Stimulated activated naive CD8-positive, alpha-beta T cell treated with anti-CD3 and anti-CD28 coated beads, Interleukin-15, Interleukin-2, amounts not matched to agents 100 ng/mL and 50 ng/mL, for 24 hours (primary cell): Measurements from ENCODE around the gene TFDP2.
"Not testable (repeated sequence)": the region's sequence is repeated elsewhere in the genome, so short reads cannot be mapped to it uniquely, and the experiment has no call there.

ENCODE experiments used
- H3K27ac Mint-ChIP-seq: one replicate; pipeline ENCODE4 v1.8.0; 2021; ENCODE audit warnings: mild to moderate bottlenecking, mixed read lengths
- H3K27me3 Mint-ChIP-seq: one replicate; pipeline ENCODE4 v1.8.0; 2021; ENCODE audit warnings: mixed read lengths
- H3K36me3 Mint-ChIP-seq: one replicate; pipeline ENCODE4 v1.8.0; 2021; ENCODE audit warnings: low read depth, mixed read lengths
- H3K4me1 Mint-ChIP-seq: one replicate; pipeline ENCODE4 v1.8.0; 2021; ENCODE audit warnings: low read depth, mixed read lengths
- H3K4me3 Mint-ChIP-seq: one replicate; pipeline ENCODE4 v1.8.0; 2021; ENCODE audit warnings: mild to moderate bottlenecking, mixed read lengths
- H3K9me3 Mint-ChIP-seq: one replicate; pipeline ENCODE4 v1.8.0; 2021; ENCODE audit warnings: mixed read lengths

TFDP2 gene

DNA sequence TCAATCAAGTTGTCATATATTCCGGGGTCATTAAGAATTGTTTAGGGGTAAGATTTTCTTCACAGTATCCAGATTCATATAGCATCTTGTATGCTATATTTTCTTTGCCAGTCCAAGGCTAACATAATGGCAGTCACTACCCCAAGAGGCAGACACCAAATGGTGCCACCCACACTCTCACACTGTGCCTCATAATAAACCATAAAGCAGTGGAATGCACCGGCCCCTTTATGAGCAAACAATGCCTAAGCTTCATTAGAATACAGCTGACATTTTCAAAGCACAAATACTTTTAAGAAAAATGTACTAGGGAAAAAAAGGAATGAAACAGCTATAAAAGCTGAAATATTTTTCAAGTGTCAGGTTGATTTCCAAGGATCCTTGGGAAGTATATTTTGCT, 121.6 kb downstream of the TFDP2 start:
- H3K27ac Mint-ChIP-seq: peak overlapping the region; percentile 55
- H3K9me3 Mint-ChIP-seq: no peaks in the 10 kb centered on the region
- H3K4me3 Mint-ChIP-seq: peak overlapping the region; percentile 88

DNA sequence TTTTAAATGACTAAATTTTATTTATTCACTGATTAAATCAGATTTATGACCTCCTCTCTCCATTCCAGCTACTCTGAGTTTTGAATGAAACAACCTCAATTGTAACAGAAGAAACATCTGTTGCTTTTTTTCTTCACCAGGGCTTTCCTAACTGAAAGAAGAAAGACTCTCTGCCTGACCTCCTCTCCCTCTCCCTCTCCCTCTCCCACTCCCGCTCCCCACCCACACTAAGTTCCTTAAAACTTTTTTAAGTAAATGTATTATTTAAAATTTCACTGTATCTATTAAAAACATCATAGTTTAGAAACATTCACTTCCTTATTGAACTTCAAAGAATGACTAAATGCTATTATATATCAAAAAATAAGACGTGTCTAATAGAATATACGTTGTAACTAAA, 122.0 kb downstream of the TFDP2 start:
- no peaks in the 10 kb centered on the region for H3K9me3 Mint-ChIP-seq
- H3K27ac Mint-ChIP-seq: no peak overlapping the region
- peaks cover 10% of the 10 kb centered on the region for H3K36me3 Mint-ChIP-seq
- H3K4me3 Mint-ChIP-seq: peak overlapping the region; percentile 88
- H3K27me3 Mint-ChIP-seq: no peaks in the 10 kb centered on the region
- peaks cover 38% of the 10 kb centered on the region for H3K4me1 Mint-ChIP-seq

More for the DNA sequence above, 121.6 kb downstream of the TFDP2 start:
- Mint-ChIP-seq H3K27me3 (no peaks in the 10 kb centered on the region), H3K4me1 (peaks cover 33% of the 10 kb centered on the region), H3K36me3 (peaks cover 10% of the 10 kb centered on the region)

DNA sequence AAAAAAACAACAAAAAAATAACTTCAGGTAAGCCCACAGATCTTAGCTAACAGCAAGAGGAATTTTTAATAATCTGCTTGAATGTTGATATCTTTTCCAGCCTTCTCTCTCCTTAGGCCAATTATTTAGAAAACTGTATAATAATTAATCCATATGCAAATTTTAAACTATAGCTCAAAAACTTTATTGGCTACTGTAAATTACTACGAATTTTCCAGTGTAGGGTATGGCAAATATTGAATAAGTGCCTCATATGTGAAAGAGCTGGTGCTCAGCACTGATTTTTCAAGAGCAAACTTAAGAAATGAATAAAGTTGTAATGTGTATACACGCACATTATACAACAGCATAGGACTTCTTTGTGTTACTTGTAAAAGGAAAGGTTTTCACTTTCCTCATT, 123.0 kb downstream of the TFDP2 start:
- Mint-ChIP-seq H3K36me3 (peaks cover 10% of the 10 kb centered on the region), H3K27me3 (no peaks in the 10 kb centered on the region), H3K4me3 (peak overlapping the region; percentile 11), H3K27ac (no peak overlapping the region), H3K9me3 (no peaks in the 10 kb centered on the region), H3K4me1 (peaks cover 43% of the 10 kb centered on the region)

DNA sequence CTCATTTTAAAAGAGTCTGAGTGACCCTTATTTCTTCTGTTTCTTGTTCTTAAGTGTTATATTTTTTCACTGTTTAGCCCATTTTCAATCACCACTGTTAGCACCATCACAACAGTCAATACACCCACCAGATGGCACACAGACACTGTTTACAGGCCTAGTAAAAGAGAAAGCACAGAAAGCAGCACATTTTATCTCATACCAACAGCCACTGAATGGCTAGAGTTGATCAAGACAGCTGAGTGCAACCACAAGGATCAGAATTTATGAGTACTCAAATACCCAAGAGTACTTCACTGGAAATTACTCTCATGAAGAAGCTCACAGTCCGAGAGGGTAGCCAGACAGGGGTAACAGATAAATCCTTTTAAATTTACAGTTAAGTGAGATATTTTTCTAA, 127.0 kb downstream of the TFDP2 start:
- no peak overlapping the region for H3K27ac Mint-ChIP-seq
- peaks cover 10% of the 10 kb centered on the region for H3K36me3 Mint-ChIP-seq
- peaks cover 33% of the 10 kb centered on the region for H3K4me1 Mint-ChIP-seq
- no peak overlapping the region for H3K4me3 Mint-ChIP-seq
- H3K27me3 Mint-ChIP-seq: no peaks in the 10 kb centered on the region
- H3K9me3 Mint-ChIP-seq: no peaks in the 10 kb centered on the region

- Mint-ChIP-seq H3K27me3 (no peaks in the 10 kb centered on the region), H3K4me3 (no peak overlapping the region), H3K27ac (no peak overlapping the region), H3K9me3 (no peaks in the 10 kb centered on the region), H3K36me3 (peaks cover 7% of the 10 kb centered on the region), H3K4me1 (peaks cover 21% of the 10 kb centered on the region)
Observed at GRCh38 chr3:142021127-142021526, 128.2 kb downstream of the TFDP2 start.

DNA sequence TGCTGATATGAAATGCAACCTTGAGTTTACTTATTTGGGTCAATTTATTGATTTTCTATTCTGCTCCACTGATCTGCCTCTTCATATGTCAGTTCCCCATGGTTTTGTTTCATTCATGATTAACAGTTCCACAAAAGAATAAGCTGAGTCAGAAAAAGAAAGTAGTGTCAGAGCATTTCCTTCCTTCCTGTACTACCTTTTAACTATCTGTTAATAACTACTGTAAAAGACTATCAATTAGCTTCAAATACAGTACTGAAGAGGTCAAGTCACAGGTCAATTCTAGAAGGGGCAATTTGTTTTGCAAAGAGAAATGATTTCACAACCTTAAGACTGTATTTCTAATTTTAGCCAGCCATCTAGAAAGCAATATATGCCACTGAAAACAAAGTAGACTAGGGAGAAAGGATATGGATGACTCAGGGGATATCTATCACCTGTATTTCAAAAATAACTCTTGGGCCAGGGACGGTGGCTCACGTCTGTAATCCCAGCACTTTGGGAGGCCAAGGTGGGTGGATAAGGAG, 129.5 kb downstream of the TFDP2 start:
- Mint-ChIP-seq H3K9me3 (no peaks in the 10 kb centered on the region), H3K4me3 (no peak overlapping the region), H3K36me3 (peaks cover 7% of the 10 kb centered on the region), H3K27me3 (no peaks in the 10 kb centered on the region), H3K4me1 (peaks cover 19% of the 10 kb centered on the region), H3K27ac (no peak overlapping the region)

GRCh38 chr3:142013993-142014392, 135.4 kb downstream of the TFDP2 start:
- Mint-ChIP-seq H3K27me3 (no peaks in the 10 kb centered on the region), H3K4me1 (no peaks in the 10 kb centered on the region), H3K4me3 (no peak overlapping the region), H3K27ac (no peak overlapping the region), H3K9me3 (no peaks in the 10 kb centered on the region), H3K36me3 (no peaks in the 10 kb centered on the region)

GRCh38 chr3:142013326-142013980, 135.9 kb downstream of the TFDP2 start:
- Mint-ChIP-seq H3K4me3 (no peak overlapping the region), H3K27ac (no peak overlapping the region), H3K27me3 (no peaks in the 10 kb centered on the region), H3K9me3 (no peaks in the 10 kb centered on the region), H3K4me1 (no peaks in the 10 kb centered on the region), H3K36me3 (no peaks in the 10 kb centered on the region)

- H3K9me3 Mint-ChIP-seq: no peaks in the 10 kb centered on the region
- no peaks in the 10 kb centered on the region for H3K4me1 Mint-ChIP-seq
Observed at GRCh38 chr3:142009029-142009428, 140.3 kb downstream of the TFDP2 start.

GRCh38 chr3:142007710-142008399, 141.5 kb downstream of the TFDP2 start:
- Mint-ChIP-seq H3K4me1 (no peaks in the 10 kb centered on the region), H3K27ac (no peak overlapping the region), H3K9me3 (no peaks in the 10 kb centered on the region), H3K27me3 (no peaks in the 10 kb centered on the region), H3K36me3 (no peaks in the 10 kb centered on the region), H3K4me3 (no peak overlapping the region)

More at GRCh38 chr3:142009029-142009428, 140.3 kb downstream of the TFDP2 start:
- Mint-ChIP-seq H3K27me3 (no peaks in the 10 kb centered on the region), H3K4me3 (no peak overlapping the region), H3K27ac (no peak overlapping the region), H3K36me3 (no peaks in the 10 kb centered on the region)

GRCh38 chr3:142004957-142005356, 144.4 kb downstream of the TFDP2 start:
- H3K4me3 Mint-ChIP-seq, H3K27ac Mint-ChIP-seq, H3K27me3 Mint-ChIP-seq, H3K4me1 Mint-ChIP-seq, H3K9me3 Mint-ChIP-seq, H3K36me3 Mint-ChIP-seq: not testable (repeated sequence)

DNA sequence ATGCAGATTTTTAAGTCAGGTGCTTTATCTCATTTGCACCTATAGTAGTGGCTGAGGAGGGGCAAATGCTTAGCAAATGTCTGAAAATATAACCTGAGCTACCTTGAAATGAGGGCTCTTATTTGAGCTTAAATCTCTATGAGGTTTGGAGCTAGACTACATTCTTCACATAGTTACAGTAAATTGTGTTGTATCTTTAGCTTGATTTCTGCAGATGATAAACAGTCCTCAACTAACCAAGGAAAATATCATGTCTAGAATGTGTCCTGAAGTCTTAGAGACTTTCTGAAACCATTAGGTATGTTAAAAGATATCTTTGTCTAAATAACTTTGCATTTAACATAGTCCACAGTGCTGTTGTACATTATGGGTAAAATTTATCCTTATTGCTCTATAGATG, 145.3 kb downstream of the TFDP2 start:
- Mint-ChIP-seq H3K36me3 (no peaks in the 10 kb centered on the region), H3K27ac (no peak overlapping the region), H3K9me3 (no peaks in the 10 kb centered on the region), H3K4me3 (no peak overlapping the region), H3K27me3 (no peaks in the 10 kb centered on the region), H3K4me1 (no peaks in the 10 kb centered on the region)

- no peak overlapping the region for H3K27ac Mint-ChIP-seq
- no peak overlapping the region for H3K4me3 Mint-ChIP-seq
- no peaks in the 10 kb centered on the region for H3K36me3 Mint-ChIP-seq
- H3K9me3 Mint-ChIP-seq: no peaks in the 10 kb centered on the region
- no peaks in the 10 kb centered on the region for H3K27me3 Mint-ChIP-seq
- H3K4me1 Mint-ChIP-seq: no peaks in the 10 kb centered on the region
Observed at GRCh38 chr3:142003291-142003690, 146.1 kb downstream of the TFDP2 start.

- Mint-ChIP-seq H3K27me3 (no peaks in the 10 kb centered on the region), H3K4me1 (no peaks in the 10 kb centered on the region), H3K27ac (no peak overlapping the region), H3K36me3 (no peaks in the 10 kb centered on the region), H3K9me3 (no peaks in the 10 kb centered on the region), H3K4me3 (no peak overlapping the region)
Observed at GRCh38 chr3:142000325-142000870, 148.9 kb downstream of the TFDP2 start.

DNA sequence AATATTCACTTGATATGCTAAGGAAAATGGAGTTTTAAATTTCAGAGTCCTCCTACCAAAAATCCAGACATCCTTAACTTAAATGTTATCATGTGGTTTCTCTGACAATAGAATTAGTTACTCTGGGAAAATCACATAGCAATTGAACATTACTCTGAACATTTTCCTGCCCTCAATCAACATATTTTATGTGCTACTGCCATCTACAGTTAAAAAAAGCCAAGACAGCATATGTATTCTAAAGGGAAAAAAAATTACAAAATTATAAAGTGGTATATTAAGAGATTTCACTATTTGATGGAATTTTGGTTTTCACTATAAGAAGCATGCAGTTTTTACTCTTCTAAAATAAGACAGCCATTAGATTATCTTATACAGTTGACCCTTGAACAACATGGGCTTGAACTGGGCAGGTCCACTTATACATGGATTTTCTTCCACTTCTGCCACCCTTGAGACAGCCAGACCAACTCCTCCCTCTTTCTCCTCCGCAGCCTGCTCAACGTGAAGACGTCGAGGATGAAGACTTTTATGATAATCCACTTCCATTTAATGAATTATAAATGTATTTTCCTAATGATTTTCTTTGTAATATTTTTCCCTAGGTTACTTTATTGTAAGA, 150.6 kb downstream of the TFDP2 start:
- Mint-ChIP-seq H3K27ac (no peak overlapping the region), H3K4me1 (no peaks in the 10 kb centered on the region), H3K36me3 (no peaks in the 10 kb centered on the region), H3K27me3 (no peaks in the 10 kb centered on the region), H3K9me3 (no peaks in the 10 kb centered on the region), H3K4me3 (no peak overlapping the region)
